Stimulated activated CD8-positive, alpha-beta memory T cell treated with anti-CD3 and anti-CD28 coated beads, Interleukin-15, amount 100 ng/mL, for 24 hours (primary cell): ENCODE data around the gene FAT2.
"Not testable (repeated sequence)": the region's sequence is repeated elsewhere in the genome, so short reads cannot be mapped to it uniquely, and the experiment has no call there.

Source experiments
- DNase-seq: peaks from one replicate; pipeline ENCODE4 v3.0.0-alpha.2; 2020; ENCODE audit warnings: low read depth

Gene FAT2

DNA sequence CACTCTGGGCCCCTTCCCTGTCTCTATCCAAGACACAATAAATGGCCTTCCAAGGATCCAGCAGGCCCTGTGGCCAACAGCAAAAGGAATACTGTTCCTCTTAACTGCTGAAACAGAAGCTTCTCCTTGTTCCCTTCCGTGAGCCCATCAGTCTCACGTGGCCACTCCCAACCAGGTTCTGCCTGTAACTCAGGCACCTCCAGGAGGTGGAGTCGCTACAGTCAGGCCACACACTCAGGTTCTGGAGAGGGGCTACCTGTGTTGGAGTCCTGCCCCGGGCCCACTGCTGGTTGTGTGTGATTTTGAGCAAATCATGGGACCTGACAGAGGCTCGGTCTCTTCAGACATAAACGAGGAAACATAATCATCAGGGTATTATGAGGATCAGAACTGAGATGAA, 10.3 kb downstream of the FAT2 start:
- no peak for DNase-seq

GRCh38 chr5:151580239-151580638, 10.9 kb downstream of the FAT2 start:
- DNase-seq, result no peak

GRCh38 chr5:151579146-151579545, 12.0 kb downstream of the FAT2 start:
- DNase-seq, result not testable (repeated sequence)

DNA sequence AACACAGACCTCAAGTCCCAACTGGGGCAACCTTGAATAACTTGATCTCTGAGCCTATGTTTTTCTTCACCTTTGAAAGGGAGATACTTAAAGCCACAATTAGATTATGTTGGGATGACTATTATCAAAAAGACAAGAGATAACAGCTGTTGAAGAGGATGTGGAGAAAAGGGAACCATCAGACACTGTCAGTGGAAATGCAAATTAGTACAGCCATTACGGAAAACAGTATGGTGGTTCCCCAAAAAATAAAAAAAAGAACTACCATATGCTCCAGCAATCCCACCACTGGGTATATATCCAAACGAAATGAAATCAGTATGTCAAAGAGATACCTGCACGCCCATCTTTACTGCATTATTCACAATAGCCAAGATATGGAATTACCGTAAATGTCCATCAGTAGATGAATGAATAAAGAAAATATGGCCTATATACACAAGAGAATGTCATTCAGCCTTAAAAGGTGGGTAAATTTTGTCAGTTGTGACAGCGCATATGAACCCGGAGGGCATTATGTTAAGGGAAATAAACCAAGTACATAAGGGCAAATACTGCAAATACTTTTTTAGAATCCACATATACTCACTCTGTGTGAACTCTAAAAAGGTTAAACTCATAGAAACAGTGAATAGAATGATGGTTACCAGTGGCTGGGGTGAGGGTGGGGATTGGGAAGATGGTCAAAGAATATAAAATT, 12.7 kb downstream of the FAT2 start:
- no peak for DNase-seq

DNA sequence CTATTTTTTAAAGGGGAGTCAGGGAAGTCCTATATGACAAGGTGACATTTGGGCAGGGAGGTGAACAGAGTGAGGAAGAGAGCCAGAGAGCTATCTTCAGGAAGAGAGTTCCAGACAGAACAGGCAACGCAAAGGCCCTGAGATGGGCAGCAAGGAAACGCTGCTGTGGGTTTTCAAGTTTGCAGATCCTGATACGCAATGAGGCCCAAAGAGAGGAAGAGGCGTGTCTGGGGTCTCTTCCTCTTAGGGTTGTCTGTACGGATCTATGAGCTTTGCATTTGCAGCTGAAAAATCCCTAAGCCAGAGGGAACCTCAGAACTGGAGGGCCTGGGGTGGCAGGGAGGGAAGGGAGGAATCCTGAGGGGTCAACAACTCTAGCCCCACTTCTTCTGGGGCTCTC, 13.6 kb downstream of the FAT2 start:
- no peak for DNase-seq

GRCh38 chr5:151574444-151574996, 16.6 kb downstream of the FAT2 start:
- no peak for DNase-seq

GRCh38 chr5:151572657-151573368, 18.3 kb downstream of the FAT2 start:
- DNase-seq, result no peak

GRCh38 chr5:151571270-151572173, 19.6 kb downstream of the FAT2 start:
- DNase-seq, result no peak

GRCh38 chr5:151570512-151571269, 20.4 kb downstream of the FAT2 start:
- DNase-seq, result no peak

- DNase-seq, result no peak
Measured at GRCh38 chr5:151570058-151570457, 21.1 kb downstream of the FAT2 start.

DNA sequence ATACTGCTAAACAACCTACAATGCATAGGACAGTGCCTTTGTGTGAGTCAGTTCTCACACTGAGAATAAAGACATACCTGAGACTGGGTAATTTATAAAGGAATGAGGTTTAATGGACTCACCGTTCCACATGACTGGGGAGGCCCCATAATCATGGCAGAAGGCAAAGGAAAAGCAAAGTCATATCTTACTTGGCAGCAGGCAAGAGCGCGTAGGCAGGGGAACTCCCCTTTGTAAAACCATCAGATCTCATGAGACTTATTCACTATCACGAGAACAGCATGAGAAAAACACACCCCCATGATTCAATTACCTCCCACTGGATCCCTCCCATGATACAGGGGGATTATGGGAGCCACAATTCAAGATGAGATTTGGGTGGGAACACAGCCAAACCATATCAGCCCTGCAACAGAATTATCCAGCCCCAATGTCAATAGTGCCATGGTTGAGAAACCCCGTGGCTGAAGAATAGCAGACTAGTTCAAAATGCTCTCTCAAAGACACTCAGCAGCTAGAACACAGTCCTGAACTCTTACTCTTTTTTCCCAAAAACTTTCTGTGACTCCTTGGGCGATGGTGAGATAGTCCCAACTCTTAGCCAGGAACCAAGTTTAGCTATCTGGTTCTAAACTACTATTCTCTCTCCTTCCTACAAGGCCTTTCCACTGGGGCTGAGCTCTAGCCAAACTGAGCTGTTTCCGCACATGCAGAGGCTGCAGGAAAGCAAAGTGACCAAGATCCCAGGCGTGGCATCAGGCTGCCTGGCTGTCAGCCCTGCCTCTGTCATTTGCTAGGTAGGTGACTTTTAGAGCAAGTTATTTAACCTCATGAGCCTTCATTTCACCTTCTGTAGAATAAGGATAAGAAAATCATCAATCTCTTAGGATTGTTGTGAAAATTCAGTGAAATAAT, 21.7 kb downstream of the FAT2 start:
- no peak for DNase-seq

DNA sequence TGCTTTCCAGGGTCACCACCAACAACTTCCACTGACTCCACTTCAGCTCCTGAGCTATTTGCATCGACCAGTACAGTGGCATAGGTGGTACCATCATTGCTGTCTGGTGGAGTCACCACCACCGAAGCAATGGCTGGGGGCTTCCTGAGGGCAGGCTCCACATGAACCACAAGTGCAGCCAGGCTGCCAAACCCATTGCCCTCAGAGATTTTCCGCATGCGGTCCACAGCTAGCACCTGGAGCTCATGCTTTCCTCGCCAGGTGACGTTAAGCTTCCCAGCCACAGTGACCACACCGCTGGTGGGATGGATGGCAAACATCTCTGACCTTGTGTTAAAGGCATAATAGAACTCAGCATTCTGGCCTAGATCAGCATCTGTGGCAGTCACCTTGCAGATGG, 23.1 kb downstream of the FAT2 start:
- no peak for DNase-seq

DNA sequence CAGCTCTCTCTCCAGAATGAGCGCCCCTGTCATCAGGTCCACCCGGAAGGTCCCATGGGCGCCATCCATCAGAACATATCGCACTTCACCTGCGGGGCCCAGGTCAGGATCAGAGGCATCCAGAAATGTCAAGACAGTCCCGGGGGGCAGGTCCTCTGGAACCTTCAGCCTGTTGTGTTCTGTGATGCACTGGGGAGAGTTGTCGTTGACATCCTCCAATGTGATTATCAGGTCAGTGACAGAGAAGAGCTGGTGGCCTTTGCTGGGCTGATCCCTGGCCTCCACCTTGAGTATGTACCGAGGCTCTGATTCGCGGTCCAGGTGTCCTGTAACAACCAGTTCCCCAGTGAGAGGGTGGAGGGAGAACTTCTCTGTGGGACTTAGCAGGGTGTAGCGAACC, 25.2 kb downstream of the FAT2 start:
- no peak for DNase-seq

DNA sequence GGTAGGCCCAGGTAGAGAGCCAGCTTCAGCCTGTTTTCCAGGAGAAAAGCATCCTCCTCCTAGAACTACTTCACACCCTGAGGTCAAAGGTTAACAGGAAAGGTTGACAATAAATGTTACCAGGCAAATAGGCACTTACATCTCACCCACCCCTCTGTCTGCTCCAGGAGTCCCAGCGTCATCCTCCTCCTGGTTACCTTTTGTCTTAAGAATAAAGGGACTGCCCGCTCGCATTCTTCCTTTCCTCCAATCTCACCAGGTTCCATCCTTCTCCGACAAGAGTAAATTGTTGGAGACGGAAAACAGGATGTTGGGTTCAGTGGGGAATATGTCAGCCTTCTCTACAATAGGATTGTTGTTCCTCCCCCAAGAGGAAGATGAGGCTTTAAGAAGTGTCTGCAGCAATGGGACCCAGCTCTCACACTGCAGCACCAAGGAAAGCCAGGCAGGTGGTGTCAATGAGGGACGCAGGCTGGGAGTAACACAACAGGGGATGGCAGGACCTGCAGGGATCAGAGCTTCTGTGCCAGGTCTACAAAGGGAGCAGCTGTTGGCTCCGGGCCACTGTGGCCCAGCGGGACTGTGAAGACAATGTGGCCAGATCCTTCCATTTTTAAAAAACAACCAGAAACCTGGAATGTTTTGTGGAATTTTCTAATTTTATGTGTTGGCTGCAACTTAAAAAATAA, 29.0 kb downstream of the FAT2 start:
- DNase-seq, result no peak

DNA sequence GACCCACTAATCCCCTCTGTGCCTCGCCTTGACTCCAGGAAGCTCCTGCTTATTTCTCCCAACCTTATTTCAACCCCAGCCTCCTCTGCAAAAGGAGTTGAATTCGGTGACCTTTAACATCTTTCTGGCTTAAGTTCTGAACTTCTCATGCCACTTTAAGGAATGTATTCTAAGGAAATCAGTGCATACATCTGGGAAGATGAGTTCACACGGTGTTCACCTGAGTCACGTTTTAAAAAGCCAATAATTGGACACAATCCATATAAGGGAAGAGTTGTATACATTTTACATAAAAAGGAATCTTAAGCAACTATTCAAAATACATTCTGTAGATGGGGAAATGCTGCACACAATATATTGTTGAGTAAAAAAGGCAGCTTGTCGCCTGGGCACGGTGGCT, 33.2 kb downstream of the FAT2 start:
- DNase-seq, result no peak

DNA sequence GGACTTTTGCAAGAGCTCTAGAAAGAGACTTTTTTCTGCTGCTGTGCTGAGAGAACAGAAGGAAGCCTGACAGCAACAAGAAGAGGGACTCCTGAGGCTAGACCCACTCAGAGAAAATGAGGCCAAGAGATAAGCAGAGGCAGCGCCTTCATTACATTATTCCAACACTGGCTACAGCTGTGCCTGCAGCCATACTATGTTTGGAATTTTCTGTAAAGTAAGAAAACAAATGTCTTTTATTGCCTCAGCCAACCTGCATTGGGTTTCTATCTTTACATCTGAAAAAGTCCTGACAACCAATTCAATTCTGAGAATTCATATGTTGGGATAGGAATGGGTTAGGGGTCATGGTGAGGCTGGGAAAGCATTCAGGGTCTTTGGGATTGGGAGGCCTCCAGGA, 33.7 kb downstream of the FAT2 start:
- no peak for DNase-seq

DNA sequence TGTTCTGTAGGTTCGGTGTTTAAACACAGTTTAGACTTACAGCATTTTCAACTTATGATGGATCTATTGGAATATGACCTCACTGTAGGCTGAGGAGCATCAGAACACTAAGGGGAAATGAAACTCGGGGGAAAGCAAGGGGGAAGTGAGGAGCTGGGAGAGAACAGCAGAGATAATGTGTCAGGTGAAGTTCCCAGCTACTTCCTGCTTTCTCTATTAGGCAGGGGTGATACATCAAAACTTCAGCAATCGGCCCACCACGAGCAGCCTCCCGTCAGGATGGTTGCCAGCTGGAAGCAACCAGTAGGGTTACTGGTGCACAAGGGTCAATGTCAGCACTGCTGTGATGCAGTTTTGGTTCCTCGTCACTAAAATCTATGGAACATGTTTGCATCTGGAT, 34.3 kb downstream of the FAT2 start:
- no peak for DNase-seq

GRCh38 chr5:151555760-151556576, 35.2 kb downstream of the FAT2 start:
- DNase-seq, result no peak

DNA sequence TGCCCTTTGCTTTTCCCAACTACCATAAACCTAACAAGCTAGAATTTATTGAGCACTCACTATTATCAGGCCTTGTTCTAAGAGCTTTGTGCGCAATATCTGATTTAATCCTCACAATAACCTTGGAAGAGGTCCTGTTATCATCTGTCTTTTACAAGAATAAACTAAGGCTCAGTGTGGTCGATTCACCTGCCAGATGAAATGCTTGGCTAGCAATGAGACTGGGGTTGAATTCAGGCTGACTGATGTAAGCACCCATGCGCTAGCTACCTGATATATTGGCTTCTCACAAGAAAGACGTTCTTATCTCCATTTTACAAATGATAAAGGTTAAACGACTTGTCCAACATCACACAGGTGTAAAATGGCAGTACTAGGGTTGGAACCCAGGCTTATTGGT, 37.4 kb downstream of the FAT2 start:
- DNase-seq, result no peak
